ENCODE results near the gene ITGA1.

Gene ITGA1

GRCh38 chr5:52878656-52879055, 90.9 kb downstream of the ITGA1 start:
- Histone ChIP-seq H3K27ac (ENCODE audit: low read length) (no peak overlapping the region), H3K4me2 (ENCODE audit: low read length) (no peak overlapping the region), H3K36me3 (replicated peaks; ENCODE audit: low read depth, low read length) (no peaks in the 10 kb centered on the region), H3K9ac (ENCODE audit: low read length) (no peak overlapping the region), H3K27me3 (ENCODE audit: low read depth, low read length) (no peaks in the 10 kb centered on the region), H3K4me1 (ENCODE audit: low read length) (no peaks in the 10 kb centered on the region), H3K4me3 (ENCODE audit: low read length) (no peak overlapping the region), H3K9me3 (ENCODE audit: insufficient read depth, low read length) (no peaks in the 10 kb centered on the region), H4K20me1 (ENCODE audit: insufficient read depth, low read length) (no peaks in the 10 kb centered on the region), H3K79me2 (ENCODE audit: low read length) (no peaks in the 10 kb centered on the region), H2AFZ (ENCODE audit: low read depth, low read length) (no peak overlapping the region)
- TF ChIP-seq CTCF (IDR thresholded peaks at IDR 0.05; ENCODE audit: low read depth, low read length) (no peak), EZH2phosphoT487 (IDR thresholded peaks at IDR 0.05; ENCODE audit: low read depth) (no peak)

GRCh38 chr5:52880541-52880940, 92.8 kb downstream of the ITGA1 start:
- H3K79me2 ChIP-seq (ENCODE audit: low read length) = no peaks in the 10 kb centered on the region
- H3K27ac ChIP-seq (ENCODE audit: low read length) = no peak overlapping the region
- no peaks in the 10 kb centered on the region for H4K20me1 ChIP-seq (ENCODE audit: insufficient read depth, low read length)
- no peak overlapping the region for H2AFZ ChIP-seq (ENCODE audit: low read depth, low read length)
- H3K4me3 ChIP-seq (ENCODE audit: low read length) = no peak overlapping the region
- H3K4me2 ChIP-seq (ENCODE audit: low read length) = no peak overlapping the region
- no peaks in the 10 kb centered on the region for H3K9me3 ChIP-seq (ENCODE audit: insufficient read depth, low read length)
- H3K36me3 ChIP-seq (replicated peaks; ENCODE audit: low read depth, low read length) = no peaks in the 10 kb centered on the region
- no peaks in the 10 kb centered on the region for H3K27me3 ChIP-seq (ENCODE audit: low read depth, low read length)
- H3K4me1 ChIP-seq (ENCODE audit: low read length) = no peaks in the 10 kb centered on the region
- TF ChIP-seq EZH2phosphoT487 (IDR thresholded peaks at IDR 0.05; ENCODE audit: low read depth) = no peak
- TF ChIP-seq CTCF (IDR thresholded peaks at IDR 0.05; ENCODE audit: low read depth, low read length) = no peak
- H3K9ac ChIP-seq (ENCODE audit: low read length) = no peak overlapping the region

GRCh38 chr5:52881468-52881867, 93.8 kb downstream of the ITGA1 start:
- H4K20me1 ChIP-seq (ENCODE audit: insufficient read depth, low read length) = no peaks in the 10 kb centered on the region
- H3K4me3 ChIP-seq (ENCODE audit: low read length) = no peak overlapping the region
- no peaks in the 10 kb centered on the region for H3K27me3 ChIP-seq (ENCODE audit: low read depth, low read length)
- H3K9me3 ChIP-seq (ENCODE audit: insufficient read depth, low read length) = no peaks in the 10 kb centered on the region
- no peaks in the 10 kb centered on the region for H3K36me3 ChIP-seq (replicated peaks; ENCODE audit: low read depth, low read length)
- H3K4me1 ChIP-seq (ENCODE audit: low read length) = no peaks in the 10 kb centered on the region
- no peak for TF ChIP-seq CTCF (IDR thresholded peaks at IDR 0.05; ENCODE audit: low read depth, low read length)
- TF ChIP-seq EZH2phosphoT487 (IDR thresholded peaks at IDR 0.05; ENCODE audit: low read depth) = no peak
- no peaks in the 10 kb centered on the region for H3K79me2 ChIP-seq (ENCODE audit: low read length)
- H3K9ac ChIP-seq (ENCODE audit: low read length) = no peak overlapping the region
- H3K4me2 ChIP-seq (ENCODE audit: low read length) = no peak overlapping the region
- no peak overlapping the region for H3K27ac ChIP-seq (ENCODE audit: low read length)
- H2AFZ ChIP-seq (ENCODE audit: low read depth, low read length) = no peak overlapping the region

- Histone ChIP-seq H3K27me3 (ENCODE audit: low read depth, low read length) (no peaks in the 10 kb centered on the region), H3K4me3 (ENCODE audit: low read length) (no peak overlapping the region), H3K36me3 (replicated peaks; ENCODE audit: low read depth, low read length) (no peaks in the 10 kb centered on the region), H4K20me1 (ENCODE audit: insufficient read depth, low read length) (no peaks in the 10 kb centered on the region), H3K79me2 (ENCODE audit: low read length) (no peaks in the 10 kb centered on the region), H3K4me2 (ENCODE audit: low read length) (no peak overlapping the region), H3K4me1 (ENCODE audit: low read length) (no peaks in the 10 kb centered on the region), H2AFZ (ENCODE audit: low read depth, low read length) (no peak overlapping the region), H3K9me3 (ENCODE audit: insufficient read depth, low read length) (no peaks in the 10 kb centered on the region), H3K9ac (ENCODE audit: low read length) (no peak overlapping the region), H3K27ac (ENCODE audit: low read length) (no peak overlapping the region)
- no peak for TF ChIP-seq EZH2phosphoT487 (IDR thresholded peaks at IDR 0.05; ENCODE audit: low read depth)
- TF ChIP-seq CTCF (IDR thresholded peaks at IDR 0.05; ENCODE audit: low read depth, low read length) = no peak
Measured at GRCh38 chr5:52883110-52883509, 95.4 kb downstream of the ITGA1 start.
